GM18511 (cell line): ENCODE measurements around the gene SVOPL.

Source experiments
- ATAC-seq: cut with Tn5 transposase; IDR thresholded peaks from one replicate; pipeline ENCODE4 v1.9.1; 2021; ENCODE audit warnings: mild to moderate bottlenecking, moderate library complexity; ENCODE audit not compliant: unreplicated experiment

SVOPL gene

DNA sequence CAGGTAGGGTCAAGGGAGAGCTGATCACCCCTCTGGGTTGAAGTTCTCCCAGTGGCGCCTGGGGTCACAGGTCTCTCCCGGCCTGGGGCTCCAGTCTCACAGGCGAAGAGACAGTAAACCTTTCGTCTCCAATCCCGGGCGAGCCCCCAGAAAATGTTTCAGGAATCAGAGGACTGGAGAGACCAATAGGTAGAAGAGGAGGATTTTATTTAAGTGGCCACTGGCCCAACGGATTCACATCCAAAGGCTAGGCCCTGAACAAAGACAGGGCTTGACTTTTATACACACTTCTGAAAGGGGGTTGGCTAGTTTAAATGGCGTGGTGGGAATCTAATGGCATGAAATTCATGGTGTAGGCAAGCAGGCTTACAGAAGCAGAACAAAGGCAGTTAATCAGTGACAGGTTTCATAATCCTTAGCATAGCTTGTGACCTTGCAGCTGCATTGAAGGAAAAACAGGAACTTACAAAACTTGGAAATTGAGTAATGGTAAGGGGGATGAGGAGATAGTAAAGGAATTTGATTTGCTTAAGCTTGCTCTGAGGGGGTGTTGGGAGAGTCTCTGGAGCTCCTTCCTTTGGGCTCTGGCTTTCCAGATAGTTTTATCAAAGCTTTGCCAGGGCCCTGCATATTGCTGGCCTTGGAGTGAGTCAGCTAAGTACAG lies 135.6 kb downstream of the SVOPL start:
- ATAC-seq = no peak

DNA sequence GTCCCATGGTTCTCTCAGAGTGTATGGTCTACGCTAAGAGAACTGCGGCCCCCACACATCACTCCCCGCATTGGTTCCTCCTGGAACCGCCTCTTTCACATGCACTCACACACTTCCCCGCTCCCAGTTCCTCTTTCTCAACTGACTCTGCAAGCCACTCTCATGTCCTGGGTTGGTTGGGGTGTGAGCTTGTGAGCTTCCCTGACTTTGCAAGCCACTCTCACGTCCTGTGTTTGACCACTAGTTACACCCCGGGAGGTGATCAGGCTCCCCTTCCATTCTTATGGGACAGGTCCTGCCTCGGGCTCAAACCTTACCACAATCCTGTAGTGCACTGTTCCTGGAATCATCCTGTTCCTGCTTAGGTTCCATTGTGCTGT lies 136.1 kb downstream of the SVOPL start:
- ATAC-seq = no peak

DNA sequence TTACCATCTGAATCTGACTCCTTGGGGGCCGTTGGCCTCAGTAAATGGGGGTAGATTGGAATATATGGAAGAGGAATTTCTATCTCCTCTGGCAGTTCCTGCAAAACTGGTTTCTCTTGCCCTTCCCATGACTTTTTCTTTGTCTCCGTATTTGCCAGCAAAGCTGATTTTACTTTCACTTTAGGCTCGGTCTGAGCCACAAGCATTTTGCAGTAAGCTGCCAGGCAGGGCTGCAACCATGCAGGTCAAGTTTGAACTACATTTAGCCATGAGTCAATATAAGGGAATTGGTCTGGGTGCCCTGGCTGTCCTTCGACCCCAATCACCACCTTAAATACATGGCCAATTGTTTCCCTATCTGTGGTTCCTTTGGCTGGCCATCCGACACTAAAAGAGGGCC lies 136.8 kb downstream of the SVOPL start:
- no peak for ATAC-seq

DNA sequence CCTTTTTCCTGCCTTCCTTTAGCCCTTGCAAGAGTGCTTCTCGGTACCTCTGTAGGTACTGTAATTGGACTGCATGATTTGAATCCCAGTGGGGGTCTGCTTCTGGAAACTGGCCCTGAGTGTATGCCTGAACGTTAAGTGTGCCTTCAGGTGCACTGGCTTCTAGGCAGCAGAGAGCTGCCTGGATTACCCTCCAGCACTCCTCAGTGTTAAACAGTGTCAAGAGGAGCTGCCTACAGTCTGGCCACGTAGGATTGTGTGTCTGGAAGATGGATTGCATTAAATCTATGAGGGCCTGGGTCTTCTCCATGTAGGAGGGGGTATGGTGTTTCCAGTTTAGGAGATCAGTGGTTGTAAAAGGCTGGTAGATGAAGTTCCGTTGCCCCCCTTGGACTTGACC lies 137.4 kb downstream of the SVOPL start:
- no peak for ATAC-seq

DNA sequence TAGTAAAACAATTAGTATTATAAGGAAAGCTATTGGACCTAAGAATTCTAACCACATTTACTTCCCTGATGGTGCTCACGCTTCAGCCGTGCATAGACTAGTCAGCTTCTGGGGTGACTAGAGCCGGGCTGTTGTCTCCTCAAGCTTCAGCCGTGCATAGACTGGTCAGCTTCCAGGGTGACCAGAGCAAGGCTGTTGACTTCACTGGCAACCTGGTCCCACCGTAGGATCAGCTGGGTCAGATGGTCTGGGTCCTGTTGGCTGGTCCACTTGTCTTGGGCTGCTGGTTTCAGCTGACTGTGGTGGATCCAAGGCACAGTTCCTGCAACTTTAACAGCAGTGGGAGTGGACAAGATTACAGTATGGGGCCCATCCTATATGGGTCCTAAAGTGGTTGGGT lies 141.7 kb downstream of the SVOPL start:
- ATAC-seq = no peak

DNA sequence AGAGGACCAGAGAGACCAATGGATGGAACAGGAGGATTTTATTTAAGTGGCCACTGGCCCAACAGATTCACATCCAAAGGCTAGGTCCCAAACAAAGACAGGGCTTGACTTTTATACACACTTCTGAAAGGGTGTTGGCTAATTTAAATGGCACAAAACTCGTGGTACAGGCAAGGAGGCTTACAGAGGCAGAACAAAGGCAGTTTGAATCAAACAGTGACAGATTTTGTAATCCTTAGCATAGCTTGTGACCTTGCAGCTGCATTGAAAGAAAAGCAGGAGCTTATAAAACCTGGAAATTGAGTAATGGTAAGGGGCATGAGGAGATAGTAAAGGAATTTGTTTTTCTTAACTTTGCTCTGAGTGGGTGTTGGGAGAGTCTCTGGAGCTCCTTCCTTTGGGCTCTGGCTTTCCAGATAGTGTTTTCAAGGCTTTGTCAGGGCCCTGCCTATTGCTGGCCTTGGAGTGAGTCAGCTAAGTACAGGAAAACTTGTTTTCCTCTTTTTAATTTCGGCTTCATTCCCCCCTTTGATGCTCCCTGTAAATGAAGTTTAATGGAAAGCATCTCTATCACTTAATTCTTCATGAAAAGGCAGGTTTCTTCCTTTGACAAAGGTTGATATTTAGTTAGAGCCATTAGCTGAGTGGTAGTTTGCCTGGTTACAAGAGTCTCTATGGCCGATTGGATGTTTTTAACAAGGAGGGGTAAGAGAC lies 144.2 kb downstream of the SVOPL start:
- ATAC-seq = no peak

DNA sequence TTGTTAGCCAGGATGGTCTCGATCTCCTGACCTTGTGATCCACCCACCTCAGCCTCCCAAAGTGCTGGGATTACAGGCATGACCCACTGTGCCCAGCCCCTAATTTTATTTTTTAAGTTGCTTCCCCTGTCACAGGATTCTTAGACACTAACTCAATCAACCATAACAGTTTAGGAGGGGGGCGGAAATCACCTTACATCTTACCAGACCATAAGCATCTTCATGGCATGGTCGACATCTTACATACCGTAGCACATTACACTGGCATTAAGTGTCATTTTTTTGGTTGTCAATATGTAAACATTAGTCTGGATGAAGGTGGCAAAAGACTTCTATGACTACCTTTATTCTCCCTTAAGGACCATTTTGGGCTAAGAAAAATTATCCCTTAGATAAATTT lies 145.5 kb downstream of the SVOPL start:
- no peak for ATAC-seq

DNA sequence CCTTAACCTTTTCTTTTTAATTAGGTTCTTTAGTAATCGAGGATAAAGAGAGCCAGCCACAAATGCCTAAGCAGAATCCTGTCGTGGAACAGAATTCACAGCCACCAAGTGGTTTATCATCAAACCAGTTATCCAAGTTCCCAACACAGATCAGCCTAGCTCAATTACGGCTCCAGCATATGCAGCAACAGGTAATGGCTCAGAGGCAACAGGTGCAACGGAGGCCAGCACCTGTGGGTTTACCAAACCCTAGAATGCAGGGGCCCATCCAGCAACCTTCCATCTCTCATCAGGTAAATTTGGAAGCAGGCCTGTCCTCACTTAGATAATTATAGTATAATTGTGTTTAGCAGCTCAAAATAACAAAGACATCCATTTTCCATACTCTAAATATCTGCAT lies 146.5 kb downstream of the SVOPL start:
- no peak for ATAC-seq

DNA sequence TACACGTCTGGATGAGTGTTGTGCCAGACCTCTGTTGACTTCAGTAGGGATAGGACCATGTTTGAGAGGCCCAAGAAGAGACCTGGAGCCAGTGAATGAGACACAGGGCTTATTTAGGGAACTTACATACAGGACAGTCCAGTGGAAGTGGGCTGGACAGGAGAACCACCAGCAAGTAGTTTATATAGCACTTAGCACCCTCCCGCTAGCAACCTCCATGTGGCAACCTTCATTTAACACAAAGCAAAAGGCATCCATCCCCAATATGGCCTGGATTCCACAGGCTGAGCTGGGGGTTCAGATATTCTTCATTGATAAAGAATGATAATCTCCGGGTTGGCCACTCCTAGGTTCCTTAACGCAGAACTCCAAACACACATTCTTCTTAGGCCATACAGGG lies 147.4 kb downstream of the SVOPL start:
- ATAC-seq = no peak

DNA sequence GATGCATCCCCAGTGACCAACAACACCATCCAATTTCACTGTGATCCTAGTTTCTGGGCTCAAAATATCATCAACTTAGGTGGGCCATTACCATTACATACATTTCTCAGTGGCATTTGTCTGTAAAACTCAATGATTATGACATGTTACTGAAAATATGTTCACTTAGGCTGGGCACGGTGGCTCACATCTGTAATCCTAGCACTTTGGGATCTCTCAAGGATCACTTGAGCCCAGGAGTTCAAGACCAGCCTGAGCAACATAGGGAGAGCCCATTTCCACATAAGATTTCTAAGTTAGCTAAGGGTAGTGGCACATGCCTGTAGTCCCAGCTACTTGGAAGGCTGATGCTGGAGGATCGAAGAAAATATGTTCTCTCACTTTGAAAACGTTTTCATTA lies 150.1 kb downstream of the SVOPL start:
- no peak for ATAC-seq

DNA sequence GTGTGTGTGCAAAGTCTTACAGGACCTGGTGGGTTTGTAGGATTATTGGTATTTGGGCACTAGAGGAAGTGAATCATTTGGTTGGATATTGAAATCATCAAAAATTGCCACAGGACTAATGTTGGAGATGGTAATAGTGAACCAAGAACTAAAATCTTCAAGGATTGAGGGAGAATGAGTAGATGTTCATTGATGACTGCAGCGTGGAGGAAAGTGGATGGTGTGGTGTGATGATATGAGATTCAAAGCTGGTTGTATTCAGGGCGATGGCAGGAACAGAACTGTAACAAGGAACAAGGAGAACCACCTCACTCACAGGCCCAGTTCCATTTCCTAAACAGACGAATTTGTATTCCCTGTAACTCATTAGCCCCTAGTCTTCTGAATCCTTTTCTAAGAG lies 150.8 kb downstream of the SVOPL start:
- ATAC-seq = no peak

DNA sequence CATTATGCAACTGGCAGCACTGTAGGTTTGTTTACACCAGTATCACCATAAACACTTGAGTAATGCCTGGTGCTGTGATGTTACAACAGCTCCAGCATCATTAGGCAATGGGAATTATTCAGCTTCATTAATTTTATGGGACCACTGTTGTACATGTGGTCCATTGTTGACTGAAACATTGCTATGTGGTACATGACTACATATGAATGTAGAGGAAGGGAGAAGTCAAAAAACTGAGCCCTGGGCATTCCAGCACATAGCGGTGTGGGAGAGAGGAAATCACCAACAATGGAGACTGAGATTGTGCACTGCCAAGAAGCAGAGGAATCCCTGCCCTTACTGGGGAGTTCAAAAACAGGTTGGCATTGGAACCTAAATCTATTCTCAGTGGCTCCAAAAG lies 152.1 kb downstream of the SVOPL start:
- ATAC-seq = no peak

DNA sequence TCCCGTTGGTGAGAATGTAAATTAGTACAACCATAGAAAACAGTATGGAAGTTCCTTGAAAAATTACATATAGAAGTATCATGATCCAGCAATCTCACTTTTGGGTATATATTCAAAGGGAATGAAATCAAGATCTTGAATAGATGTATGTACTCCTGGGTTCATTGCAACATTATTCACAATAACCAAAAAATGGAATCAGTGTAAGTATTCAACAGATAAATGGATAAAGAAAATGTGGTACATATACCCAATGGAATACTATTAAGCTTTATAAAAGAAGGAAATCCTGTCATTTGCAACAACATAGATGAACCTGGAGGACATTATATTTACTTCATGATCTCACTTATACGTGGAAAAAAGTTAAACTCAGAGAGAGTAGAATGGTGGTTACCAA lies 154.3 kb downstream of the SVOPL start:
- ATAC-seq = no peak

DNA sequence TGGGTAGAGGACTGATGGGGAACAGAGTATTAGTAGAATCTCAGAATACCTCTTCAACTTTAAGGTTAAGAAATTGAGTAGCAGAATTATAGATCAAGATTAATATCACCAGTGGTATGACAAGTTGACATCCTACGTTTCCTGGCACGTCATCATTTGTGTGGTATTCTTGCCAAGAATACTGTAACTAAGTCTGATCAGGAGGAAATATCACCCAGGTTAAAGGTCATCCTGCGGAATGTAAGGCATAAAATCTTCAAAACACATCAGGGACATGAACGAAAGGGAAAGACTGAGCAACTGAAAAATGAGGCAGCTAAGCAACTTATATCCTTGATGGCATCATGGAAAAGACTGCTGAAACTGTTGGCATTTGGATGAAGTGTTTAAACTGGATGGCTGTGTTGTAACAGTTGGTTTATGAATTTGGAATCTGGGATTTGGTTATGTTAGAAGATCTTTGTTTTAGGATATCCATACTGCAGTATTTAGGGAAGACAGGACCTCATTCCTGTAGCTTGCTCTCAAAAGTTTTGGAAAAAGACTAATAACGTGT lies 155.0 kb downstream of the SVOPL start:
- ATAC-seq = no peak

DNA sequence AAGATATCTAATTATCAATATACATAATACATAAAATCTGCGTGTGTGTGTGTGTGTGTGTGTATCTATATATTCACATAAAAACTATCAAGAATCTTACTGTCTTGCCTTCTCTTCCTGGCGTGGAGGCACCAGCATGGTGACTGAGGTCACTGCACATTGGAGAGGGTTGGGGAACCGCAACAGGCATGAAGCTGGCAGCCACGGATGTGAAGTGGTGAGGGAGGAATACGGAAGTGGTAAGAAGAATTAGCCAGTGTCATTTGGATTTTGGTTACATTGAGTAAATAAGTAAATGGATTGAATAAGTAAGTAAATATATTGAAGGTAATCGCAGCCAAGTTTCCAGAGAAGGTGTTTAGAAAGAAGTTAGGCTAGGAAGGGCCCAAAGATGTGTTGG lies 156.0 kb downstream of the SVOPL start:
- ATAC-seq = no peak
